ENCODE results near the gene USP24.

- TF ChIP-seq CTCF (IDR thresholded peaks at IDR 0.05) (no peak), POLR2AphosphoS5 (IDR thresholded peaks at IDR 0.05; ENCODE audit: insufficient read depth in 1 of 2, low read depth in 1 of 2) (no peak), POLR2A (IDR thresholded peaks at IDR 0.05) (no peak)
These were observed 154.8 kb downstream of the USP24 start for GRCh38 chr1:55060133-55060999.
